Measurements from ENCODE around the gene RALGPS2.

The RALGPS2 gene

DNA sequence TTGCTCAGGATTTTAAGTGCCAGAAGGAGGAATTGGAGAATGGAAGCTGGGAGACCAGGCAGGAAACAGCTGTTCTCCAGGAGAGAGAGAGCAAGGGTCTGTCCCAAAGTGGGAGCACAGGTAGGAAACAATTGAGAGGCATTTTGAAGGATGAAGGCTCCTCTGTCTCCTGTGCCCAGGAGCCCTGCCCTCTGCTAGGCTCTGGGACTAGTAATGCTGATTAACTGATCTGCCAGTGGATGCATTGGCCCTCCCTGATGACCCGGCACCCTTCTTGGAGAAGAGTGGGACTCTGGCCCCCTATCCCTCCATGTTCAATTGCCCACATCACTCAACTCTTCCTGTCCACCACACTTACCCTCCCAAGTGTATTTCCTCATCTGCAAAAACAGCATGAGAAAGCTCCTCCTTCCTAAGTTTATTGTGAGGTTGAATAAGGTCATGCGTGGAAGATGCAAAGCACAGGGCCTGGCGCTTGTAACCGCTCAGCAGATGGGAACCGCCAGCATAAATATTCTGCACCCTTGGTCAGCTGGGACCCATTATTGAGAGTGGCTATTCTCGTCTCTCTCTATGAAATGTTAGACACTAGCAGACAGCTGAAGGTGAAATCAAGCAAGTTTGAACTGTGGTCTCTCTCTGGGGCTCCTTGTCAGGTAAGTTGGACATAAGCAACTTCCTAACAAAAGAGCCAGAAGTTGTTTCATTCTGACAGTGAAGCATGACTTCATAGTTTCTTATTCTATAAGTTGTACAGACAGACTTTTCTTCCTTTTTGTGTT is 208.9 kb downstream of the RALGPS2 start:
- Histone ChIP-seq H3K79me2 (ENCODE audit: insufficient read depth, low read length) (no peaks in the 10 kb centered on the region), H3K27me3 (ENCODE audit: low read length) (no peaks in the 10 kb centered on the region), H2AFZ (ENCODE audit: low read depth, low read length, severe bottlenecking) (no peak overlapping the region), H3K4me3 (ENCODE audit: insufficient read depth, low read length, poor library complexity, severe bottlenecking) (no peak overlapping the region), H3K27ac (ENCODE audit: low read depth, low read length) (no peak overlapping the region), H4K20me1 (ENCODE audit: low read depth, low read length) (no peaks in the 10 kb centered on the region), H3F3A (ENCODE audit: insufficient read depth) (0 out of 2 replicates have a peak, but pooled peaks cover 1% of the 10 kb centered on the region), H3K4me2 (ENCODE audit: low read depth, low read length, poor library complexity, severe bottlenecking) (no peak overlapping the region), H3K9ac (ENCODE audit: low read length) (no peak overlapping the region), H3K36me3 (ENCODE audit: low read length) (no peaks in the 10 kb centered on the region), H3K9me3 (ENCODE audit: insufficient read depth, low read length) (no peaks in the 10 kb centered on the region), H3K9me2 (replicated peaks; ENCODE audit: insufficient read depth, low read length) (no peaks in the 10 kb centered on the region)
- no peak for TF ChIP-seq EZH2phosphoT487 (conservative IDR thresholded peaks at IDR 0.05; ENCODE audit: low read length)
- TF ChIP-seq CTCF (IDR thresholded peaks at IDR 0.05; ENCODE audit: insufficient read depth, low read length, poor library complexity, severe bottlenecking), result no peak

DNA sequence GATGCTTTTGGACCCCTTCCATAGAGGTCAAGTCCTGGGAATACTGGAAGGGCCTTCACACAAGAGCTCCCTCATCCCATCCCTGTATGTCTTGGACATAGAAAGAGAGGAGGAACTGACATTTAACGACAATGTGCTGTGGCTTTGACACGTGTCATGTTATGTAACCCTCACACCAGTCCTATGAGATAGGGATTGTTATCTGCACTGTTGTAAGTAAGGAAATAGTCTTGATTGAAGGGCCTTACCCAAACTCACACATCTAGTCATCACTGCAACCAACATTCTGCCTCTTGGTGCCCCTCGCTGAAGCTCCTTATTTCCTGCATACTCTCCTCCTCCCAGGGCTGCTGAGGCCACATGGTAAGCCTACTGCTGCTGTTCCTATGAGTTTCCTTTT is 209.5 kb downstream of the RALGPS2 start:
- H3K9ac ChIP-seq (ENCODE audit: low read length), result no peak overlapping the region
- no peak overlapping the region for H3K4me2 ChIP-seq (ENCODE audit: low read depth, low read length, poor library complexity, severe bottlenecking)
- H2AFZ ChIP-seq (ENCODE audit: low read depth, low read length, severe bottlenecking), result no peak overlapping the region
- no peaks in the 10 kb centered on the region for H3K79me2 ChIP-seq (ENCODE audit: insufficient read depth, low read length)
- no peak overlapping the region for H3K27ac ChIP-seq (ENCODE audit: low read depth, low read length)
- no peaks in the 10 kb centered on the region for H3K27me3 ChIP-seq (ENCODE audit: low read length)
- H3K36me3 ChIP-seq (ENCODE audit: low read length), result no peaks in the 10 kb centered on the region
- TF ChIP-seq EZH2phosphoT487 (conservative IDR thresholded peaks at IDR 0.05; ENCODE audit: low read length) (no peak), CTCF (IDR thresholded peaks at IDR 0.05; ENCODE audit: insufficient read depth, low read length, poor library complexity, severe bottlenecking) (no peak)
- no peaks in the 10 kb centered on the region for H3K9me3 ChIP-seq (ENCODE audit: insufficient read depth, low read length)
- no peaks in the 10 kb centered on the region for H3K9me2 ChIP-seq (replicated peaks; ENCODE audit: insufficient read depth, low read length)
- no peaks in the 10 kb centered on the region for H4K20me1 ChIP-seq (ENCODE audit: low read depth, low read length)
- no peak overlapping the region for H3K4me3 ChIP-seq (ENCODE audit: insufficient read depth, low read length, poor library complexity, severe bottlenecking)
- H3F3A ChIP-seq (ENCODE audit: insufficient read depth), result no peaks in the 10 kb centered on the region

- Histone ChIP-seq H3K9me3 (ENCODE audit: insufficient read depth, low read length) (no peaks in the 10 kb centered on the region), H3K9ac (ENCODE audit: low read length) (no peak overlapping the region), H3K4me2 (ENCODE audit: low read depth, low read length, poor library complexity, severe bottlenecking) (no peak overlapping the region), H3K4me3 (ENCODE audit: insufficient read depth, low read length, poor library complexity, severe bottlenecking) (no peak overlapping the region), H3K27ac (ENCODE audit: low read depth, low read length) (no peak overlapping the region), H3K9me2 (replicated peaks; ENCODE audit: insufficient read depth, low read length) (no peaks in the 10 kb centered on the region), H4K20me1 (ENCODE audit: low read depth, low read length) (no peaks in the 10 kb centered on the region), H3K79me2 (ENCODE audit: insufficient read depth, low read length) (no peaks in the 10 kb centered on the region), H3F3A (ENCODE audit: insufficient read depth) (no peaks in the 10 kb centered on the region), H3K36me3 (ENCODE audit: low read length) (no peaks in the 10 kb centered on the region), H3K27me3 (ENCODE audit: low read length) (no peaks in the 10 kb centered on the region), H2AFZ (ENCODE audit: low read depth, low read length, severe bottlenecking) (no peak overlapping the region)
- TF ChIP-seq EZH2phosphoT487 (conservative IDR thresholded peaks at IDR 0.05; ENCODE audit: low read length), result no peak
- no peak for TF ChIP-seq CTCF (IDR thresholded peaks at IDR 0.05; ENCODE audit: insufficient read depth, low read length, poor library complexity, severe bottlenecking)
These were observed 210.6 kb downstream of the RALGPS2 start for GRCh38 chr1:178935610-178936009.

All from SU-DHL-6 (cell line).